ENCODE results near the gene CDC42BPB.

CDC42BPB gene

DNA sequence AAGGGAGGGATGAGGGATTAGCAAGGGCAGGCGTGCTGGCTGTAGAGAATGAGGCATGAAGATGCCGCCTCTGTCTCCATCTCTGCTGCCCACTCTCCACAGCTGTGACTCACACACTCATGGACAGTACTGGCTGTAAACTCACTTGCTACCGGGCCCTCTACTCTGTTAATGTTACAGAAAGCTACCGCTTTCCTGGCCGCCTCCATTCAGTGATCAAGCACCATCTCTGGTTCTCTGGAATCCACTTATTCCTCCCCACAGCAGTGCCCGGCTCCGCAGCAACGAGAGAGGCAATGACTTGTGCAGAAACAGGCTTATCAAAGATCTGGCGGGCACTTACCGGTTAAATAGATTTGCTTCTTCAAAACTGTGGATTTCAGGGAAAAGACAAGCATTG, 100.1 kb downstream of the CDC42BPB start:
- no peak for DNase-seq

DNA sequence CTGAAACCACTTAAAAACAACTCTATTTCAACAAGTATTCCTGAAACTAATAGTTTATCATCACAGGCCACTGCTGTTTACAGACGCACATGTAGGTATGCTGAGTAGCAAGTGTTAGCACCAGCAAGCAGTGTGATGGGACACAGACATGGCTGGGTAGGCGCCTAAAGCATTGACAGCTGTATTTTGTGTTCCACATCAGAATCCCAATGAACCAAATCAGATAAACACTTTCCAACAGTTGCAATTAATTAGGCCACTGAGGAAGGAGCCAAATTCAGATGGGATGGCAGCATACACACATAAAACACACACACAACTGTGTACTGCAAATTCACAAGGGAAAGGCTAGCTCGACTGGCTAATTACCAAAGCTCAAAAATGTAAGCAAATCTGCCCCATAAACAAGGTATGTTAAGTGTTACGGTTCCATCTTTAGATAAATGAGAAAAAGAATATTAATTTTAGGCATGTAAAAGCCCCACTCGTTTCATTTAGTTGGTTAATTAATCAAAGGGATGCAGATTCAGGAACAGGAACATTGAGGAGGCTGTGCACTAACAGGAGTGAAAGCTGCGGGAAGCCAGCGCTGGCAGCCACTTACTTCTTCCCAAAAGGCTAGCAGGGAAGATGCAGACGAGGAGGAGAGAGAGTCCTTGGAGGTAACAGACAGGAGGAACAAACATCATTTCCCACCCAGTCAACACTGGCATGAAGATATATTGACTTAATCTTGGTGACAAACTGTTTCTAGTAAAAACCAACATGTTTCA, 101.5 kb downstream of the CDC42BPB start:
- DNase-seq, result no peak

DNA sequence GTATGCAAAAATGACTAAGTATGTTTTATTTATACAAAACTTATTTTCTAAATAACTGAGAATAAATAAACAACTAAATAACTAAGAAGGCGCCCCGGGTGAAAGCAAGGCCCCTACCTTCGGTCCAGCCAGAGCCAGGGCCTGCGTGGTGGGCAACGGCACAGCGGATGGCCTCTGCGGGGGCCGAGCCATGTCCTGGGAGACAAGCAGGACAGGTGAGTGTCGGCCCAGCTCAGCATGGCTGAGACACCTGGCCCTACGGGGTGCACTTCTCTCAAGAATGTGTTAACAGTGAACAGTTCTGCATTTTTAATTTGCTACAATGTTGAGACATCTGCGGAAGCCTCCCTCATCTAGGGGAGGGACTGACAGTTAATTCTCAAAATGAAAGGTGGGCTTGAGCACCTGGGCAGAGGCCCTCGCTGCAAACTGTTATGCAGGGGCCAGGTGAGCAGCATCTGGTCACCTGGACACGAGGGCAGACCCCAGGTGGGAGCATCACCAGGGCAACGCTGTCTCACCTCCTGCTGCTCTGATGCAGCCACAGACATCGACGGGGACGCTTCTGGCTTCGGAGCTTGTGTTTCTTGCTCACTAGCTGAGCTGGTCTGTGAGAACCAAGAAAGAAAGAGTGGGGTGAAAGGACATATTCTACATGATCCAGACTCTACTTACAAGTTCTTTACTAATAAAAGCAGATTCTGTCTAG, 103.1 kb downstream of the CDC42BPB start:
- no peak for DNase-seq

DNA sequence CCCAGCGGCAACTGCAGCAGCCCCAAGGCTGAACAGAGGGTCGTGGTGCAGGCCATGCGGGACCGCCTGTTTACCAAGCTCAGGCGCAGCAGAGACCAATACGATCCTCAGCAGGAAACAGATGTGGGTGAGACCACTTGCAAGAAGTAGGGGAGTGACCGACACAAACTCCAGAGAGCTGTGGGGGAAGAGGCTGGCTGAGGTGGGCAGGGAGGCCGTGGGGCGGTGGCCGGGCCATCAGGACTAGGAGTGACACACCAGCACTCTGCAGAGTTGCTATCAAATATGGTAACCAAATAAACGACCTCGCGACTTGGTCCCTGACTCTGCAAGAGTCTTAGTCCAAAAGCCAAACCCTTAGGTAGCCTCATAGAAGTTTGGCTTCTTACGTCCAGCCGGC, 104.2 kb downstream of the CDC42BPB start:
- DNase-seq, result no peak

DNA sequence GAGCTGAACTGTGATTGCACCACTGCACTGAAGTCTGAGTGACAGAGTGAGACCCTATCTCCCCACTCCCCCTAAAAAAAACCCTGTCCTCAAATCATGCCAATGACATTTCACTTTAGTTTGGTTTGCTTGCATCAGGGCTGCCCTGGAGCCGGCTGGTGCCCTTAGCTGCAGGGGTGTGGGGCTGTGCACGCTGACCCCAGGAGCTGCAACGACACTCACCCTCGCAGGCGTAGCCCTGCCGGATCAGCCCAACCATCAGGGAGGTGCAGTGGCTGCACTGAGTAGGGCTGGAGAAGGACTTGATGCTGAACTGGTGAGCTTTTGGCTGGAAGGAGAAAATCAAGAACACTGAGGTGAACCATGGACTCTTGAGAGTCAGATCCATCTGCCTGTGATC, 105.1 kb downstream of the CDC42BPB start:
- no peak for DNase-seq

DNA sequence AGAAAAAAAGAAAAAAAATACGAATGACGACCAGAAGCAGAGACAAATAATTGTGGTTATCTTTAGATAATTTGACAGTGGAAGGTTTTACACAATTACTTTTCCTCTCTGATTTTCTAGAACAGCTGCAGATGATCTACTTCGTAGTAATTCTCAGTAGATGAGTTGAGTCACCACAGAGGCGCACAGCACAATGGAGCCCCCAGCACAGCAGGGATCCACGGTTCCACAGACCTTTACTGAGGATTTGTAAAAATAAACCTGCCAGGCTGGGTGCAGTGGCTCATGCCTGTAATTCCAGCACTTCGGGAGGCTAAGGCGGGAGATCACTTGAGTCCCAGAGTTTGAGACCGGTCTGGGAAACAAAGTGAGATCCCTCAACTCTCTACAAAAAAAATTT, 105.5 kb downstream of the CDC42BPB start:
- DNase-seq, result no peak

DNA sequence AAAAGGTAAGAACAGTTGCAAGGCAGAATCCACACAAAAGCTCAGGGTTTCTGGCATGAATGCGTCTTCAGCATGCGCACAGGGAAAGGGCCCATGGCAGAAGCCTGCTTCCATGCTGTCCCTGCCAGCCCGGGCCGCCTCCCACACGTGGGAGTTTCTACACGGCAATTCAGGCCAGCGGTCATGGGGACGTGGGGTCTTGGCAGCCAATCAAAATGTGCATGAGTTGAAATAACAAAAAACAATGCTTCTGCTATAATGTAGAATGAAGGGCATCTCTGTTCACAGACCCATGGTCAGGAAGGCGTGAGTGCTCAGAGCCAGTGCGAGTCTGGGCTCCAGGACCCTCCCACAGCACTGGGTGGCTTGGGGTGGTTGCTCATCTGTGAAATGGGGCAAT, 106.3 kb downstream of the CDC42BPB start:
- peak; percentile 86 to 87 for DNase-seq

DNA sequence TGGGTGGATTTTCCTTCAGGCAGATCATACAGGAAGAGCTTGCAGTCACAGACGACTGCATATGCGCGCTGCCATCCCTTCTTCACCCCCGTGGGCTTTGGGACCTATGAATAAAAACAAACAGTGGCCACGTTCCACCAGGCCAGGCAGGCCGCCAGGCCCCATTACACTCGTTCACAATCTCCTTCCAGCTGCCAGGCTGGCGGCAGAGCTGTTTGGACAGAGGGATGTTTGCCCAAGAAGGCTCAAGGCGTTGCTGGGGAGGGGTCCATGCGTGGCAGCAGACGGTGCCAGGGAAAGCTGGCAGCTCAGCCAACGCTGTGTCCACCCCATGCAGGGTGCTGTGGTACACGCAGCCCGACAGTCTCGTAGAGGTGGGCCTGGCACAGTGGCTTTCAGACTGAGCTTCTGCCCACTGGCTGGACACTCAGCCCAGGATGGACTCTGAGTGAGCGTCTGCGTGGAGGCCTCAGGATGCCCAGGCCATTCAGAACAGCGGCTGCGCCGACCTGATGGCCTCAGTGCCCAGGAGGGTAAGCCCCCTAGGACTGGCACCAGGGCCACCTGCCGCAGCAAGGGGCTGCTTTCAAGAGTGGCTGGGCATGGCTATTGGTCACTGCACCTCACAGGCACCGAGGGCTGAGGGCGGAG, 107.4 kb downstream of the CDC42BPB start:
- DNase-seq, result peak; percentile 79 to 84

DNA sequence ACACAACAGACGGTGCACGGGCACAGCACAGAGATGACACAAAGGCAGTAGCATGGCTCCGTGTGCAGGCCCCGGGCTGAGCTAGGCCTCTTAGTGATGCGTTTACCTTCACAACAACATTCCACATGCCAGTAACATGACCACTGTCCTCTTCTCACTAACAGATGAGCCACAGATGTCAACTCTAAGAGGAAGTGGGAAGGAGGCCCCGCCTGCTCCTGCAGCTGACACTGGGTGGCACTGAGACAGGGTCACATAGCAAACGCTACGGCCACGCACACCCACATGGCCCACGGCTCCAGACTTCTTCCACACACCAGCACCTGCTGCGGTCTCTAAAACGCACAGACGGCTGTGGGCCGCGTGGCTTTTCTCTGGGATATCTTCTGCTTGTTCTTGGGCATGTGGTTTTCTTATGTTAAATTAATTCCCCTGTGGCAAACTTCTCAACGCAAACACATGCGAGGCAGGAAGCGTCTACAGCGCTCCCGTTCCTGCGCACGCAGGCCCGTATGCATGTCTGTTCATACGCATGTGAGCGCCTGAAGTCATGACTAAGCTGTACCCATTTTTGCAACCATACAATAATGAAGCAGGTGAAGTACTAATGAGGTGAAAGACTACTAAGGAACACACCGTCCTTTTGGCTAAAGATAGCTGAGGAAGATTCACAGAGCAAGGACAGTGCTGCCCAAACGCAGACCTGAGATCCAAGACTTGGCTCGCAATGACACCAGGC, 108.1 kb downstream of the CDC42BPB start:
- no peak for DNase-seq

DNA sequence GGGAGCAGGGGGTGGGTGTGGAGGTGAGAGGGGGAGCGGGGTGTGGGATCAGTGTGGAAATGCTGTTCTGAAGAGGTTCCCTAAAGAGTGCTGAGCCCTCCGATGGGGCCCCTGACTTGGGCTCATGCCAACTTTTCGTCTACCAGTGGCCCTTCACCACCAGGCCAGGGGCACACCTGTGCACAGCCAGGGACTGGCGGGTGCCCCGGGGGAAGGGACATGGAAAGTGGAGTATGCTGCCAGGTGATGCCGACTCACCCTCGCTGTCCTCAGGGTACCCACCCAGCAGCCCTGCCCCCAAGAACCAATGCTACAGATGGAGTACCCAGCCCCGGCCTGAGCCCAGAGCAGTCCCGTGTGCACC, 108.7 kb downstream of the CDC42BPB start:
- DNase-seq, result no peak

DNA sequence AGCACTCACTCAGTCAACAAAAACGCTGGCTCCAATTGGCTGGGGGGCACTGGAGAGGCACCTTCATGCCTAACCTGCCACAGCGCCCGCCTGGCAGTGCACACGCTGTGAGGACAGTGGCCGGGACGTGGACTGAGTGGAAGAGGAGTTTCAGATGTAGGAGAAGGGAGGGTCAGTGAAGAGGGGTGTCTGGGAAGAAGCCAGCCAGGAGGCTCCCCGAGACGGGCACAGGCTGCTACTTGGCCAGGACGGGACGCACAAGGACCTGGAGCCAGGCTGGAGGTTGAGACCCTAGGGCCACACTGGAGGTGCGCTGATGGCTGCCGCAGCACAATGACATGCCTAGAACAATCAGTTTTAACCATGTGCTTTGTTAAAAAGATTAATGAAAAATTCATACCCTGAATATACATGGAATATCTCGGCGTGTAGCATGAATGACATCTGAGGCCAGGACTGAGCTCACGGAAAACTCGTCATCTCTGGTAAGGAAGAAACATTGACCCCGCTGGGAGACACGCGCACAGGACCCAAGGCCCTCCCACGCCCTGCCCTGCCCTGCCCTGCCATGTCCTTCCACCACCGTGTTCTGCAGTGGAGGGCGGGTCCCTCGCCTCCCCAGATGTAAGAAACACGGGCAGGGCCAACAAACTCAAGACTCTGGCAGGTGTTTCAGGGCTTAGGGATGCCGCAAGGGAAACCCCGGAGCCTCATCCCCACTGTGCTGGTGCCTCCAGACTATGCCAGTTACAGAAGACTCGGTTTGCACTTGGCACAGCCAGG, 109.8 kb downstream of the CDC42BPB start:
- no peak for DNase-seq

DNA sequence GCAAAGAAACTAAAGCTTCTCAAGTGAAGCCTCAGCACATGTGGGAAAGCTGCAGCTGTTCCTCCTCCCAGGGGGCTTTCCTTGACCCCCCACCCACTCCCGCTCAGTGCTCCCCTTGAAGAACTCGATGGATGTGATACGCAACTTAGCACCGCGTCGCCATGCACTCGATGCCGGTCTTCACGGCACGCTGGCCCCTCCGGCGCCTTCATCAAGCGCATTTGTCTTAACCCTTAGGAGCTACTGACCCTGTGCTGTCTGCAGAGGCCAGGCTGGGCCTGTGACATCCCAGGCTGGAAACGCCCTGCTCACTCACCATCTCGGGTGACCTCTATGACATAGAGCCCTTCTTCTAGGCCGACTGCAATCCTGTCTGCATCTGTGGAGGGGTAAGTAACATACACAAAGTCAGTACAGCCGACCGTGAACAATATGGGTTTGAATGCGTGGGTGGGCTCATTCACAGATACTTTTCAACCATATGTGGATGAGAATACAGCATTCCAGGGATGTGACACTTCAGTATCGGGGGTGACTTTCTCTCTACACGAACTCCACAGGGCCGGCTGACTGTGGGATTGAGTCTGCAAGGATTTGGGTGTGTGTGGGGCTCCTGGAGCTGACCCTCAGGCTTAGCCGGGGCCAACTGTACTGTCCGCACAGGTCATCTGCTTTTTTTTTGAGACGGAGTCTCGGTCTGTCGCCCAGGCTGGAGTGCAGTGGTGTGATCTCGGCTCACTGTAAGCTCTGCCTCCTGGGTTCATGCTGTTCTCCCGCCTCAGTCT, 111.8 kb downstream of the CDC42BPB start:
- no peak for DNase-seq

DNA sequence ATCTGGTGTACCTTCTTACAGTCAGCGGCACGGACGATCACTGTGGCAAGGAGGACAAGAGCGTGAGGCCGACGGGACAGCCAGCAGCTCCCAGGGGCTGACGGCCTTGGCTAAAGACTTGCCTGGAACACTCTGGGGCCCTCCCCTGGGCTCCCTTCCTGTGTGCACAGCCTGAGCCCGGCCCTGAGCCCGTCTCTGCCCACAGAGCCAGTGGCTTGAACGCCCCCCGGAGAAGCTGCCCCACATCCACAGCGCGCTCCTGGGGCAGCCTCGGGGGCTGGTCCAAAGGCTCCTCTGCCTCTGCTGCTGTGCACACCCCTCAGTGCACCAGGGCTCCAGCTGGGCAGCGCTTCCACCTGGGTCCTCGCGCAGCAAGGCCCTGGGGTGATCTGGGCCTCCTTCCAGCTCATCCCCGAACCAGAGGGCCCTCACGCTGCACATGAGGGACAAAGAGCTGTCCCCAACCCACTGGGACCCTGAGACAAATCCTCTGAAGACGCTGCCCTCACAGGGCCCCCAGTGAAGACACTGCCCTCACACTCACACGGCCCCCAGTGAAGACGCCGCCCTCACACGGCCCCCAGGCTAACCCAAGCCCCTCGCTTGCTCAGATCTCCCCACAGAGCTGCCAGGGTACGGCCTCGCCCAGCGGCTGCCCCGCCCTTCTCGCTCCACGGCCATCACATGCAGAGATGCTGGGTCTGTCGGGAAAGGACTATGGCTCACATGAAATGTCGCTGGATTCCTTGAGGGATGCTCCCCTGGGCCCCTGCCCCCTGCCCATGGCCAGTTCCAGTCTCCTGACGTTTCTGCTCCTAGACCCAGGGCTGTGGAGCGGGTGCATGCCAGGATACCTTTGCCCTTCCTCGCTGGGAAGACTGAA, 112.7 kb downstream of the CDC42BPB start:
- no peak for DNase-seq

DNA sequence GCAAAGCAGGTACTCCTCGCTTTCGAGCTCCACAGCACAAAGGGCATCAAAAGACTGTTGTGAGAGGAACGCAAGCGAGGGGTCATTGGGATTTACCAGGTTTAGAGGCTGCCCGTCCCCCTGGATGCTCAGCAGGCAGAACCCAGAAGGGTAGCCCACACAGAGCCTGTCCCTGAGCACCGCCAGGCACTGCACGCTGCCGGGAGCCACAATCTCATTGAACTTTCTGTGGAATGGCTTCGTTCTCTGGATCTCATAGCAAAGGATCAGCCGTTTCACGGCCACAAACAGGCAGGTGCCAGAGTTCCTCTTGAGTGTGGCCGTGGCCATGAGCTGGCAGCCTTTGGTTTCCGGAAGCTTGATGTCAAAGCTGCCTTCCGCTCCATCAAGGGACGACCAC, 113.4 kb downstream of the CDC42BPB start:
- no peak for DNase-seq

DNA sequence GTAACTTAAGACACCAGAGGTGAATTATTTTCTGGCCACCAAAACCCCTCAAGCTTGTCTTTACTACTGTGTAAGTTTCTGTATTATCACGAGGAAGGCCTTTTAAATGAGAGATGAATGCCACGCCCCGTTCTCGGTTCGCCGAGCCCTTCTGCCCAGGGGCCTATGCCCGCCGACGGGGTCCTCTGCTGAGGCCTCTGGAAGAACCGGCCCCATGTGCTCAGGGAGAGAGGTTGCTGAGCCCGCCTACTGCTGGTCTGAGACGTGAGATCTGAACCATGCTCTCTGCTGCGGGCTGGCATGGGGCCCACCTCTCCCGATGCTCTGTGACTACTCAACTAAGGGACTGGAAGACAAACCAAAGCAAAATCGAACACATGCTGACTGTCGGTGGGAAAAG, 113.9 kb downstream of the CDC42BPB start:
- no peak for DNase-seq

DNA sequence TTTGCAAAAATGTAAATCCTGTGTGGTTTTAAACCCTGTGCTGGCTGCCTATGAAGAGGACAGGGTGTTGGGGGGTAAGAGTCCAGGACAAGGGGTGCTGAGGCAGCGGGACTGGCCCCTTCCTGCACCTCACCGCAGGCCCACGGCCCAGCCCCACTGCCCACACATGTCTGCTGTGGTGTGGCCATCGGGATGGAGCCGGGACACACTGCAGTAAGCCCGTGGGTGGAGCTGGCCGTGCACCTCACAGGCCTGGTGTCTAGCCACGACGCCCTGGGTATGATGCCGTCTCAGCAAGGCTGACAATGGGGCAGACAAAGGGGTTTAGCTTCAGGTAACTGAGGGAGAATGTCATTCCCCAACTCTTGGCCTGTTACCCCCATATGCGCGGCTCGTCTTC, 115.3 kb downstream of the CDC42BPB start:
- no peak for DNase-seq

DNA sequence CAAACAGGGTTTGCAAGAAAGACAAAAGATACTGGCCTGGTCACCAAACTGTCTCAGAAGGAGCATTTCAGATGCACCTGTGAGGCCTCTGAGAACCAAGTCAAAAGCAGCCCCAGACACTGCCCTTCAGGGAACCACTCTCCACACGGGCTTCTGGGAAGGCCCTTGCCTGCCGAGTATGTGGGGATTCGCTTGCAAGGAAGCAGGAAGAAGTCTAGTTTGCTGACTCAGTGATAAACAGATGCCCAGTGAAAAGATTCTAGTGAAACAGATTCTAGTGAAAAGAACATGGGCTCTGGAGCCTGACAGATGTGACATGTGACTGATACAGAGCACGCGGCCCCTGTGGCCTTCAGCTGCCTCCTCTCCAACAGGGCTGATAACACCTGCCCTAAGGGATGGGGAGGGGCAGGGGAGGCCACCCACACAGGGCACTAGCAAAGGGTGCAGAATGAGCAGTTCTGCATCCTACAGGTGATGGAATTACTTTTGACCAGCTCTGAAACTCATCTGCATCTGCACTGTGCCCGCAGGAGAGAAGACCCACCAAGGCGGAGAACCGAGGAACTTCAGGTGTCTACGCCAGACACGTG, 115.8 kb downstream of the CDC42BPB start:
- DNase-seq, result no peak

DNA sequence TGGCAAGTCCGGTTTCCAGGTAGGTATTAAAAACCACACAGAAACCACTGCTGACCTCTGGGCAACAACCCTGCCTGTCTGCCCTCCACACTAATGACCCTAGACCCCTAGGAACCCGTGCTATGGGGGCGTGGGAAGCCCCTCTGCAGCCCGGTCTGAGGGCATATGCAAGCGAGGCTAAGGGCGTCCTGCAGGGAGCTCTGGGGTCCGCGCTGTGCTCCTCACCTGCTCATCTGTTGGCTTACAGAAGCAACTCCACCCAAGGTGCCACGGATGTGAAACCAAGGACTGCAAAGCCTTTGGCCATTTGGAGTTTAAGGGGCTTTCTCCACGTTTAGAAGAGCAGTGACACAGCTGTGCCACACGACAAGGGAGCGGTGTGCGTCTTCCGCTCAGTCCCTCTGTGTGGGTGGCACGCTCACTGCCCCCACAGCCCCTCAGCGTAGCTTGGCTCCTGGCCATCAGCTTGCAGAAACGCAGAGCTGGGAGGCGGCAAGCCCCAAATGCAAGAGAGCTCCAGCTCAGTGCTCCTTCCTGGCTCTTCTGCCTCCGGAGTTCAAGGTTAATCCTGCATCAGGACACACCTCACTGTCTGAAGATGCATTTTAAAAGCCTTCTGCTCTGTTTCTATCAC, 116.5 kb downstream of the CDC42BPB start:
- no peak for DNase-seq

DNA sequence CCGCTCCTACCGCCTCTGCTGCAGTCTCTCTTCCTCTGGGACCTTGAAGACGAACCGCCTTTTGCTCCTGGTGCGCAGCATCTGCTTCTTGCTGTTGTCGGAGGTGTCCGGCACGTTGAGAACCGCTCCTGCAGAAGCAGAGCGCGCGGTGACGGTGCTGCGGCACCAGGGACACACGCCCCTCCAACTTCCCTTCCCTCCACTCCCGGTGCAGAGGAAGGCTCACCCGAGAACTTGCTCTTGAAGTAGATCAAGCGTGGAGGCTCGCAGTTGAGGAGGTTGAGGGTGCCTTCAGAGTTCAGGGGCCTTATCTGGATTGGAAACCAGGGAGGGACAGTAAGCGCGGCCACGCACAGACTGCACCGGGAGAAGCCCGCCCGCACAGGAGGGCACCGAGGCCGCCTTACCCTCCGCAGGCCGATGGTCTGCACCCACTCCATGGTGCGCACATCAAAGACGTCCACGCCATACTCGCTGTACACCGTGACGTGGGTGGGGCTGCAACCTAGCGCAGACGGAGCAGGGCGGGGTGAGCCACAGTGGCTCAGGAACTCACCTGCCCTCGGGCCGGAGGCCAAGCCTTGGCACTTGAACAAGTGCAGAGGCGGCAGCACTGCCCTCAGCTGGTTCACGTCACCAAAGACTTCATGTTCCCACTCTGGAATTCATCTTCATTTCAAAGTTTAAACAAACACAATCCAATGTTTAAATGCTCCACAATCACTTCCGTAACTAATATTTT, 117.4 kb downstream of the CDC42BPB start:
- DNase-seq, result no peak
